H1 (cell line): ENCODE measurements around the gene CELF2. TPM values are rescaled to one million over a fixed set of nuclear protein-coding genes. Genes with fewer than 3 reads are reported as not detected.

Experiments used
- CTCF ChIA-PET: fragments of 300-600 bp; sonication (Branson Sonifier 250); formaldehyde crosslinking; loops from one replicate; lab custom pipeline; 2021; ENCODE audit not compliant: partially characterized antibody; lab: Charles Lee
- POLR2A ChIA-PET: fragments of 300-600 bp; sonication (Branson Sonifier 250); formaldehyde crosslinking; loops from one replicate; lab custom pipeline; 2021; ENCODE audit warnings: inconsistent platforms; ENCODE audit not compliant: partially characterized antibody; lab: Charles Lee
- DNase-seq, 2 experiments: peaks; one replicate each; pipeline versions ENCODE4 v3.0.0 to v3.0.0-alpha.2; 2010 to 2022; ENCODE audit warnings: low spot score in 2 of 2, low read depth in 1 of 2, mixed read lengths in 1 of 2
- FAIRE-seq: peaks from 2 replicates; lab custom pipeline; 2011; peaks lifted over from hg19 to GRCh38; lab: Jason Lieb, UNC
- H2AFZ ChIP-seq: 2 replicates; pipeline ENCODE4 v1.8.1; 2012; ENCODE audit warnings: low read length, inconsistent platforms
- H2AK5ac ChIP-seq: 2 replicates; pipeline ENCODE4 v1.6.1; 2013; ENCODE audit warnings: low read depth, low read length
- H2BK120ac ChIP-seq: replicated peaks from 2 replicates; pipeline ENCODE3; 2013; ENCODE audit warnings: low read depth, low read length, inconsistent platforms
- H2BK12ac ChIP-seq: 2 replicates; pipeline ENCODE4 v1.6.1; 2013; ENCODE audit warnings: low read depth, low read length
- H2BK15ac ChIP-seq: 2 replicates; pipeline ENCODE4 v1.6.1; 2013; ENCODE audit warnings: low read length
- H2BK20ac ChIP-seq: 2 replicates; pipeline ENCODE4 v1.6.1; 2013; ENCODE audit warnings: low read length
- H2BK5ac ChIP-seq: 2 replicates; pipeline ENCODE4 v1.6.1; 2013; ENCODE audit warnings: low read depth, low read length
- H3K14ac ChIP-seq: 2 replicates; pipeline ENCODE4 v1.6.1; 2013; ENCODE audit warnings: inconsistent platforms; ENCODE audit not compliant: insufficient read length
- H3K18ac ChIP-seq: 2 replicates; pipeline ENCODE4 v1.6.1; 2013; ENCODE audit warnings: low read length; ENCODE audit errors: extremely low read depth
- H3K23ac ChIP-seq: 2 replicates; pipeline ENCODE4 v1.6.1; 2013; ENCODE audit warnings: inconsistent platforms; ENCODE audit not compliant: insufficient read length
- H3K23me2 ChIP-seq: 2 replicates; pipeline ENCODE4 v1.6.1; 2013; ENCODE audit warnings: low read depth, low read length
- H3K27ac ChIP-seq: 2 replicates; pipeline ENCODE4 v1.6.1; 2011; ENCODE audit warnings: low read depth, low read length, inconsistent platforms
- H3K27me3 ChIP-seq, 4 experiments: replicated peaks in 1 of 4; 1 replicate in 1 of 4; 2 replicates in 3 of 4; pipeline versions ENCODE4 v1.6.1 to v1.8.1; 2011 to 2013; ENCODE audit warnings: low read length in 3 of 4, mild to moderate bottlenecking in 3 of 4, inconsistent platforms in 2 of 4, mixed read lengths in 2 of 4, moderate library complexity in 1 of 4; ENCODE audit not compliant: control insufficient read depth in 3 of 4, insufficient read depth in 3 of 4; ENCODE audit errors: extremely low read depth in 1 of 4
- H3K36me3 ChIP-seq, 4 experiments: 2 replicates each; pipeline versions ENCODE4 v1.6.1 to v1.8.1; 2011 to 2013; ENCODE audit warnings: mild to moderate bottlenecking in 4 of 4, low read length in 3 of 4, moderate library complexity in 2 of 4, control low read depth in 1 of 4, inconsistent platforms in 1 of 4; ENCODE audit not compliant: insufficient read depth in 4 of 4, control insufficient read depth in 2 of 4
- H3K4ac ChIP-seq: replicated peaks from 2 replicates; pipeline ENCODE3; 2013; ENCODE audit warnings: low read length, low read depth, mixed read lengths, inconsistent platforms; ENCODE audit not compliant: insufficient read length
- H3K4me1 ChIP-seq, 4 experiments: replicated peaks in 1 of 4; 1 replicate in 1 of 4; 2 replicates in 3 of 4; pipeline versions ENCODE4 v1.6.1 to v1.8.1; 2011 to 2013; ENCODE audit warnings: low read length in 3 of 4, inconsistent platforms in 2 of 4, mixed read lengths in 1 of 4; ENCODE audit not compliant: insufficient read depth in 4 of 4, control insufficient read depth in 3 of 4
- H3K4me2 ChIP-seq, 2 experiments: 2 replicates each; pipeline versions ENCODE4 v1.6.1 to v1.8.1; 2011 to 2013; ENCODE audit warnings: low read depth in 2 of 2, low read length in 2 of 2, control low read depth in 1 of 2, inconsistent platforms in 1 of 2, mild to moderate bottlenecking in 1 of 2; ENCODE audit not compliant: insufficient read depth in 1 of 2
- H3K4me3 ChIP-seq, 4 experiments: fragments of 200-600, 300-600 bp in 1 of 4; sonication (generic), shearing (Covaris generic), sonication (Bioruptor Twin) in 1 of 4; 2 replicates each; pipeline versions ENCODE4 v1.5.1 to v1.8.1; 2011 to 2016; ENCODE audit warnings: low read length in 4 of 4, low read depth in 3 of 4, control low read depth in 2 of 4, inconsistent platforms in 2 of 4, mild to moderate bottlenecking in 2 of 4, mixed read lengths in 1 of 4, moderate library complexity in 1 of 4; ENCODE audit not compliant: insufficient read depth in 2 of 4; ENCODE audit errors: extremely low read depth in 1 of 4
- H3K56ac ChIP-seq: replicated peaks from 2 replicates; pipeline ENCODE3; 2013; ENCODE audit warnings: low read depth, mild to moderate bottlenecking, mixed read lengths, low read length, inconsistent platforms; ENCODE audit not compliant: insufficient read length
- H3K79me1 ChIP-seq: 2 replicates; pipeline ENCODE4 v1.6.1; 2013; ENCODE audit warnings: low read depth, low read length, control low read depth
- H3K79me2 ChIP-seq, 2 experiments: 2 replicates each; pipeline versions ENCODE4 v1.6.1 to v1.8.1; 2012 to 2013; ENCODE audit warnings: low read length in 2 of 2, mild to moderate bottlenecking in 2 of 2, inconsistent platforms in 1 of 2; ENCODE audit not compliant: insufficient read depth in 2 of 2, control insufficient read depth in 1 of 2
- H3K9ac ChIP-seq, 4 experiments: replicated peaks in 1 of 4; 1 replicate in 1 of 4; 2 replicates in 3 of 4; pipeline versions ENCODE4 v1.6.1 to v1.8.1; 2011 to 2013; ENCODE audit warnings: low read depth in 3 of 4, low read length in 3 of 4, control low read depth in 2 of 4, mild to moderate bottlenecking in 2 of 4, moderate library complexity in 2 of 4, inconsistent platforms in 1 of 4; ENCODE audit errors: extremely low read depth in 1 of 4
- H3K9me3 ChIP-seq, 2 experiments: 2 replicates each; pipeline versions ENCODE4 v1.6.1 to v1.8.1; 2012 to 2013; ENCODE audit warnings: mild to moderate bottlenecking in 2 of 2, moderate library complexity in 2 of 2, control low read depth in 1 of 2, inconsistent platforms in 1 of 2, low read depth in 1 of 2, low read length in 1 of 2, mixed read lengths in 1 of 2; ENCODE audit not compliant: insufficient read depth in 2 of 2
- H4K20me1 ChIP-seq, 2 experiments: replicated peaks in 1 of 2; 2 replicates each; pipeline versions ENCODE3 to v1.8.1; 2011 to 2013; ENCODE audit warnings: inconsistent platforms in 2 of 2, low read length in 2 of 2, mild to moderate bottlenecking in 1 of 2; ENCODE audit not compliant: insufficient read depth in 2 of 2, control insufficient read depth in 1 of 2
- H4K5ac ChIP-seq: 2 replicates; pipeline ENCODE4 v1.6.1; 2013; ENCODE audit warnings: low read length, low read depth, mixed read lengths, inconsistent platforms; ENCODE audit not compliant: insufficient read length
- H4K8ac ChIP-seq: 2 replicates; pipeline ENCODE4 v1.8.0; 2013; ENCODE audit warnings: mild to moderate bottlenecking, moderate library complexity, low read length, inconsistent platforms; ENCODE audit not compliant: insufficient read depth; ENCODE audit errors: extremely low read depth
- H4K91ac ChIP-seq: replicated peaks from 2 replicates; pipeline ENCODE3; 2013; ENCODE audit warnings: low read length, mixed read lengths, inconsistent platforms; ENCODE audit not compliant: insufficient read length
- CTCF ChIP-seq, 3 experiments: IDR thresholded peaks; 1 replicate in 2 of 3; 2 replicates in 1 of 3; pipeline versions ENCODE4 v1.5.1 to v1.6.1; 2011; ENCODE audit warnings: low read length in 3 of 3, mild to moderate bottlenecking in 3 of 3, inconsistent platforms in 2 of 3, low read depth in 1 of 3, moderate library complexity in 1 of 3; ENCODE audit not compliant: insufficient read depth in 1 of 3; ENCODE audit errors: control extremely low read depth in 1 of 3
- E2F6 ChIP-seq: IDR thresholded peaks from 2 replicates; pipeline ENCODE4 v1.6.1; 2012; ENCODE audit warnings: inconsistent platforms
- EGR1 ChIP-seq: IDR thresholded peaks from 2 replicates; pipeline ENCODE4 v1.6.1; 2011; ENCODE audit warnings: low read depth, low read length, borderline replicate concordance
- HDAC2 ChIP-seq, 2 experiments: fragments of 300-600 bp in 1 of 2; sonication (generic) in 1 of 2; IDR thresholded peaks; 2 replicates each; pipeline ENCODE4 v1.6.1; 2011 to 2012; ENCODE audit warnings: low read depth in 2 of 2, low read length in 2 of 2, mild to moderate bottlenecking in 2 of 2, moderate library complexity in 2 of 2, borderline replicate concordance in 1 of 2, inconsistent platforms in 1 of 2
- JUND ChIP-seq: IDR thresholded peaks from 2 replicates; pipeline ENCODE4 v1.6.1; 2011; ENCODE audit warnings: mild to moderate bottlenecking, improper control_type of control experiment, low read length
- MAX ChIP-seq: IDR thresholded peaks from 2 replicates; pipeline ENCODE4 v1.6.1; 2012; ENCODE audit warnings: inconsistent platforms
- SAP30 ChIP-seq: fragments of 300-600 bp; sonication (generic); IDR thresholded peaks from 2 replicates; pipeline ENCODE4 v1.7.1; 2012; ENCODE audit warnings: low read length, moderate library complexity, mild to moderate bottlenecking, inconsistent platforms; ENCODE audit not compliant: insufficient read depth, insufficient replicate concordance
- WGBS, 2 experiments: shearing (Covaris generic) in 1 of 2; methylation state at CpG; one replicate each; pipeline versions ENCODE4 v1.1.6 to v1.1.7; 2013 to 2015; ENCODE audit warnings: low lambda C conversion rate in 2 of 2, mixed read lengths in 2 of 2, inconsistent platforms in 1 of 2, low coverage in 1 of 2, missing lambda C conversion rate in 1 of 2; ENCODE audit not compliant: insufficient replicate concordance in 2 of 2, insufficient coverage in 1 of 2, insufficient read length in 1 of 2; ENCODE audit errors: extremely low coverage in 1 of 2, missing lambda C conversion rate in 1 of 2; 5-methylcytosine and 5-hydroxymethylcytosine counted together
- polyA plus RNA-seq, 7 experiments: library from polyadenylated mRNA; depleted of rRNA in 3 of 7; stranded (reverse) in 5 of 7; unstranded in 2 of 7; fragments of >200 nt in 5 of 7; fragments of 200-250 nt in 2 of 7; gene quantifications; 1 replicate in 5 of 7; 2 replicates in 1 of 7; 4 replicates in 1 of 7; pipeline versions ENCODE4 v1.2.1 to v1.2.3, GENCODE V29; 2011 to 2013; ENCODE audit warnings: missing spikeins in 2 of 7, mixed read lengths in 2 of 7
- total RNA-seq: library from RNA; stranded (reverse); fragmentation: NEBNext Ultra II Directional; extraction: Animal tissue kit (Norgen Biotek cat#: 25700); gene quantifications from 2 replicates; pipeline ENCODE4 v1.2.1, GENCODE V29; 2021

CELF2 gene
- total and polyA plus RNA-seq, 2 of the 8 experiments (the other 6 are each of a cell fraction or from before 2014, with no cell fraction given): 18.3 to 22.7 TPM

GRCh38 chr10:11017000-11017569, 587 bp upstream of the CELF2 start:
- peak overlapping the region; percentile 88 for H2AFZ ChIP-seq
- H3K56ac ChIP-seq: no peak overlapping the region
- no peak overlapping the region for H3K14ac ChIP-seq
- no peaks in the 10 kb centered on the region for H3K36me3 ChIP-seq
- H3K27me3 ChIP-seq: peaks cover 0 to 3% (median under 1%) of the 10 kb centered on the region in 4 experiments; a peak in 3 of 7 replicates
- no peak for DNase-seq
- H3K79me2 ChIP-seq: peaks cover 0 to 15% of the 10 kb centered on the region in 2 experiments; a peak in 2 of 4 replicates
- peak overlapping the region; percentile 20 to 67 (median 49); a peak in 6 of 7 replicates for H3K9ac ChIP-seq
- peak overlapping the region; percentile 66; the same call in 1 of the 2 replicates for H3K18ac ChIP-seq
- H3K23me2 ChIP-seq: peaks cover 7% of the 10 kb centered on the region
- ChIA-PET POLR2A (interaction anchor here (0.8 to 1.7 kb wide), 5 partner anchors 11 to 89 kb away, joined by 3 to 5 read pairs (median 4); no protein-coding TSS in a partner anchor), CTCF (interaction anchor here (0.5 to 1.7 kb wide), 2 partner anchors 19 to 63 kb away, joined by 4 to 5 read pairs; no protein-coding TSS in a partner anchor)
- H3K9me3 ChIP-seq: no peaks in the 10 kb centered on the region
- H2BK5ac ChIP-seq: no peak overlapping the region
- WGBS, 2 experiments: 9% methylated on average over 19 of the region's 19 CpGs; no CpG with 5 or more reads in 1 of the 2 experiments
- H3K4me3 ChIP-seq: peak overlapping the region; percentile 45 to 67 (median 62)
- no peak overlapping the region for H3K4ac ChIP-seq
- H3K23ac ChIP-seq: no peak overlapping the region
- H4K8ac ChIP-seq: peak overlapping the region; percentile 22; the same call in 1 of the 2 replicates
- H2BK120ac ChIP-seq: no peak overlapping the region
- TF ChIP-seq E2F6 (0 out of 2 replicates have a peak, but pooled peaks have one; percentile 8), CTCF (IDR thresholded peaks at IDR 0.05; ENCODE audit: control extremely low read depth in 1 of 3, insufficient read depth in 1 of 3, low read depth in 1 of 3, low read length in 3 of 3) (no peak), HDAC2 (IDR thresholded peaks at IDR 0.05; ENCODE audit: borderline replicate concordance in 1 of 2, low read depth in 2 of 2, low read length in 2 of 2) (no peak), JUND (no peak), EGR1 (no peak), SAP30 (no peak), MAX (0 out of 2 replicates have a peak, but pooled peaks have one; percentile 8)
- H2BK20ac ChIP-seq: no peak overlapping the region
- no peaks in the 10 kb centered on the region for H3K79me1 ChIP-seq
- H3K27ac ChIP-seq: no peak overlapping the region; the same call in 1 of the 2 replicates
- H3K4me1 ChIP-seq: peaks cover 0 to 8% (median 1%) of the 10 kb centered on the region in 4 experiments; a peak in 3 of 7 replicates
- no peak overlapping the region for H4K5ac ChIP-seq
- no peak for FAIRE-seq
- peak overlapping the region; percentile 92 to 93 for H3K4me2 ChIP-seq
- H4K20me1 ChIP-seq: no peaks in the 10 kb centered on the region
- no peak overlapping the region for H2BK12ac ChIP-seq
- no peak overlapping the region for H2BK15ac ChIP-seq
- H4K91ac ChIP-seq: peak overlapping the region; percentile 79
- H2AK5ac ChIP-seq: no peak overlapping the region
